Smooth muscle cell (in vitro differentiated cells): ENCODE results near the gene MYL3. TPM values are rescaled to one million over a fixed set of nuclear protein-coding genes. Genes with fewer than 3 reads are reported as not detected.

Source experiments
- DNase-seq: peaks from one replicate; lab custom pipeline; 2025; ENCODE audit not compliant: unreplicated experiment; lab: John Stamatoyannopoulos, UW
- H2AFZ ChIP-seq: fragments of 200-600 bp; sonication (generic); 2 replicates; pipeline ENCODE4 v1.6.0; 2016; ENCODE audit warnings: antibody characterized with exemption, low read depth, mild to moderate bottlenecking
- H3F3A ChIP-seq: fragments of 200-600 bp; sonication (generic); 2 replicates; pipeline ENCODE4 v1.6.0; 2017; ENCODE audit warnings: antibody characterized with exemption, low read depth
- H3K27ac ChIP-seq: fragments of 200-600 bp; sonication (generic); 2 replicates; pipeline ENCODE4 v1.5.1; 2016; ENCODE audit warnings: low read depth, mild to moderate bottlenecking
- H3K27me3 ChIP-seq: fragments of 200-600 bp; sonication (generic); 2 replicates; pipeline ENCODE4 v1.6.1; 2016; ENCODE audit warnings: low read depth, mild to moderate bottlenecking
- H3K36me3 ChIP-seq: fragments of 200-600 bp; sonication (generic); 2 replicates; pipeline ENCODE4 v1.5.1; 2016; ENCODE audit warnings: low read depth
- H3K4me1 ChIP-seq: fragments of 200-600 bp; sonication (generic); 2 replicates; pipeline ENCODE4 v1.5.1; 2016; ENCODE audit warnings: low read depth
- H3K4me2 ChIP-seq: fragments of 200-600 bp; sonication (generic); 2 replicates; pipeline ENCODE4 v1.6.0; 2016; ENCODE audit warnings: mild to moderate bottlenecking
- H3K4me3 ChIP-seq: fragments of 200-600 bp; sonication (generic); 2 replicates; pipeline ENCODE4 v1.5.1; 2016; ENCODE audit warnings: mild to moderate bottlenecking
- H3K79me2 ChIP-seq: fragments of 200-600 bp; sonication (generic); 2 replicates; pipeline ENCODE4 v1.6.0; 2016; ENCODE audit warnings: low read depth, mild to moderate bottlenecking
- H3K9ac ChIP-seq: fragments of 200-600 bp; sonication (generic); 2 replicates; pipeline ENCODE4 v1.6.0; 2016; ENCODE audit warnings: low read depth
- H3K9me3 ChIP-seq: fragments of 200-600 bp; sonication (generic); replicated peaks from 2 replicates; pipeline ENCODE4 v1.5.1; 2016; ENCODE audit warnings: low read depth
- H4K20me1 ChIP-seq: fragments of 200-600 bp; sonication (generic); 2 replicates; pipeline ENCODE4 v1.6.0; 2016; ENCODE audit warnings: low read depth
- WGBS: methylation state at CpG from one replicate; pipeline ENCODE4 v1.1.7; 2016; ENCODE audit warnings: low lambda C conversion rate; 5-methylcytosine and 5-hydroxymethylcytosine counted together
- polyA plus RNA-seq: library from polyadenylated mRNA; unstranded; fragments of >200 nt; fragmentation: Nextera tagmentation; extraction: Ambion mirVana; gene quantifications from 2 replicates; pipeline ENCODE4 v1.2.1, GENCODE V29; 2016
- total RNA-seq: library from RNA; depleted of rRNA; stranded (reverse); fragments of >200 nt; gene quantifications from 2 replicates; pipeline ENCODE4 v1.2.3, GENCODE V29; 2014
- TF ChIP-seq, protein P1 (sequence below): fragments of 200-600 bp; sonication (generic); IDR thresholded peaks from 2 replicates; pipeline ENCODE4 v1.5.1; 2017; ENCODE audit warnings: borderline replicate concordance, mild to moderate bottlenecking, antibody characterized with exemption; ENCODE audit not compliant: insufficient read depth, poor library complexity, severe bottlenecking

Gene MYL3
- total and polyA plus RNA-seq, 2 experiments from 2014 or later = 8.4 to 25.6 TPM

DNA sequence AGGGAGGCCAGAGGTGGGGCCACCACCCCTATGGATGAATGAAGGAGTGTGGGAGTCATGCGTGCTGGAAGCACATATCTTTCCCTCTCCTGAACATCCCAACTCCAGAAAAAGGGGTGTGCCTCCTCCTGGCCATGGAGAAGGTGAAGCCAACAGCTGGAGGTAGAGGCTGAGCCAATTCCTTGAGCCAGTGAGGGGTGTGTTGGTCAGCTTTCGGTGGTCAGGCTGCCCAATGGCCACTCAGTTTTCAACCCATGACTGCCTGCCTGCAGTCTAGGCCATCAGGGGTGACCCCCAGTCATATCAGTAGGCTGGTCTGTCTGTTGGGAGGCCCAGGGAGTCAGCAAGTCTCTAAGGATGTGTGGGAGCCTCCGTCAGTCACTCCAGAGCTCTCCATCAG, 27.9 kb upstream of the MYL3 start:
- H3K4me3 ChIP-seq = no peak overlapping the region
- no peaks in the 10 kb centered on the region for H3K27me3 ChIP-seq
- H3K79me2 ChIP-seq = peaks cover 13% of the 10 kb centered on the region
- no peak for DNase-seq
- WGBS = 93% methylated on average over 3 of the region's 3 CpGs
- no peak overlapping the region for H3K9ac ChIP-seq
- peaks cover 65% of the 10 kb centered on the region for H4K20me1 ChIP-seq
- H3K9me3 ChIP-seq = no peaks in the 10 kb centered on the region
- H3K36me3 ChIP-seq = no peaks in the 10 kb centered on the region
- H2AFZ ChIP-seq = no peak overlapping the region
- no peak overlapping the region for H3K27ac ChIP-seq
- H3K4me2 ChIP-seq = no peak overlapping the region
- H3K4me1 ChIP-seq = no peaks in the 10 kb centered on the region
- TF ChIP-seq, protein P1, sequence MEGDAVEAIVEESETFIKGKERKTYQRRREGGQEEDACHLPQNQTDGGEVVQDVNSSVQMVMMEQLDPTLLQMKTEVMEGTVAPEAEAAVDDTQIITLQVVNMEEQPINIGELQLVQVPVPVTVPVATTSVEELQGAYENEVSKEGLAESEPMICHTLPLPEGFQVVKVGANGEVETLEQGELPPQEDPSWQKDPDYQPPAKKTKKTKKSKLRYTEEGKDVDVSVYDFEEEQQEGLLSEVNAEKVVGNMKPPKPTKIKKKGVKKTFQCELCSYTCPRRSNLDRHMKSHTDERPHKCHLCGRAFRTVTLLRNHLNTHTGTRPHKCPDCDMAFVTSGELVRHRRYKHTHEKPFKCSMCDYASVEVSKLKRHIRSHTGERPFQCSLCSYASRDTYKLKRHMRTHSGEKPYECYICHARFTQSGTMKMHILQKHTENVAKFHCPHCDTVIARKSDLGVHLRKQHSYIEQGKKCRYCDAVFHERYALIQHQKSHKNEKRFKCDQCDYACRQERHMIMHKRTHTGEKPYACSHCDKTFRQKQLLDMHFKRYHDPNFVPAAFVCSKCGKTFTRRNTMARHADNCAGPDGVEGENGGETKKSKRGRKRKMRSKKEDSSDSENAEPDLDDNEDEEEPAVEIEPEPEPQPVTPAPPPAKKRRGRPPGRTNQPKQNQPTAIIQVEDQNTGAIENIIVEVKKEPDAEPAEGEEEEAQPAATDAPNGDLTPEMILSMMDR = no peak
- H3F3A ChIP-seq = no peaks in the 10 kb centered on the region

DNA sequence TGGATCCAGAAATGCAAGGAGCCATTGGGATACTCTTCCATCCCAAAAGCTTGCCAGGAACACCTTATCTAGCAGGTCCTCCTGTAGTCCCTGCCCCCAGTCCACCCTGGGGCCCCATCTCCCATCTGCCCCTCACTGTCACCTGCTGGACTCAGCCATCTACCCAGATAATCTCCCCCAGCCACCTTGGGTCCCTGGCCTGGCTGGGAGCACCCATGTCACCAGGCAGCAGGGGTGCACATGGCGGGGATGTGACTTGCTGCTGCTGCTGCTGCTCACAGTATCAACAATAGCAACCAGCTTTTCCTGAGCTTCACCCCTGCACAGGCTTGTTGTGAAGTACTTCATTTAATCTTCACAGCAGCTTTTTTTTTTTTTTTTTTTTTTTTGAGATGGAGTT, 26.9 kb upstream of the MYL3 start:
- peaks cover 75% of the 10 kb centered on the region for H4K20me1 ChIP-seq
- H3K4me3 ChIP-seq = no peak overlapping the region
- H3K27me3 ChIP-seq = no peaks in the 10 kb centered on the region
- TF ChIP-seq, protein P1 = no peak
- H3K9me3 ChIP-seq = no peaks in the 10 kb centered on the region
- peaks cover 21% of the 10 kb centered on the region for H3K79me2 ChIP-seq
- H3K4me1 ChIP-seq = no peaks in the 10 kb centered on the region
- H3F3A ChIP-seq = no peaks in the 10 kb centered on the region
- no peak overlapping the region for H2AFZ ChIP-seq
- no peak overlapping the region for H3K4me2 ChIP-seq
- H3K36me3 ChIP-seq = no peaks in the 10 kb centered on the region
- H3K9ac ChIP-seq = no peak overlapping the region
- no peak overlapping the region for H3K27ac ChIP-seq
- whole genome bisulfite sequencing = 100% methylated on average over 1 of the region's 1 CpG
- no peak for DNase-seq

DNA sequence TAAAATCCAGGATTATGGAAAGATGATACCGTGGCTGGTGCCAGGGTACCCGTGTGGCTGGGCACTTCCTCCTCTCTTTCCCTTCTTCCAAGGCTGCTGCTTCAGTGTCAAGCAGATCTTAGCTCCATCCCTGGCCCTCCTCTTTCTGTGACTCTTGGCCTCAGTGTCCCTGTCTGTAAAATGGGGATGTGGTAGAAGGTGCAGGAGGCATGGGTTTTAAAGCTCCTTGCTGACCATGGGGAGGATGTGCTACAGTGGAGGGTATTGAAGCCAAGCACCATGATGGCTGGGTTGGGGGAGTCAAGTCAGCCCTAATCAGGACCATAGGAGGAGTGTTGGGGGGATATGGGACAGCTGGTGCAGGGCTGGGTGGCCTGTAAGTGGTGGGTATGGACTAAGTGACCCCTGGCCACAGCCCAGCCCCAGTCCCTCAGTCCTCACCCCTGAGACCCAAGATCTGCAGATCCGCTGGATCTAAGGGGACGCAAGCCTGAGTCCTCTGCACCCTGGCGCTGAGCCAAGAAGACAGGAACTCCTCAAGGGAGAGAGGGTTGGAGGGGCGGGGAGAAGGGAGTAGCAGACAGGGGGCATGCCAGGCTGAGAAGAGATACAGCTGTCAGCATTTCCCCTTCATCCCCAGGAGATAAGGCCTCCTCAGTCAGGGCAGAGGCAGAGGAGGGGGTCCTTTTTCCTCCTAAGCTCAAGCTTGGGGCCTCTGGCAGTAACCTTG, 26.3 kb upstream of the MYL3 start:
- H3K27ac ChIP-seq = no peak overlapping the region
- no peak overlapping the region for H2AFZ ChIP-seq
- TF ChIP-seq, protein P1 = no peak
- H3K36me3 ChIP-seq = no peaks in the 10 kb centered on the region
- no peaks in the 10 kb centered on the region for H3K27me3 ChIP-seq
- H3F3A ChIP-seq = no peaks in the 10 kb centered on the region
- no peak overlapping the region for H3K9ac ChIP-seq
- no peak for DNase-seq
- H3K4me3 ChIP-seq = no peak overlapping the region
- no peaks in the 10 kb centered on the region for H3K9me3 ChIP-seq
- no peaks in the 10 kb centered on the region for H3K4me1 ChIP-seq
- H3K79me2 ChIP-seq = peaks cover 27% of the 10 kb centered on the region
- H3K4me2 ChIP-seq = no peak overlapping the region
- 78% methylated on average over 6 of the region's 6 CpGs for WGBS
- peaks cover 81% of the 10 kb centered on the region for H4K20me1 ChIP-seq

- Histone ChIP-seq H3K4me3 (no peak overlapping the region), H3K36me3 (no peaks in the 10 kb centered on the region), H2AFZ (no peak overlapping the region), H3K4me2 (no peak overlapping the region), H3K27ac (no peak overlapping the region), H3K9me3 (no peaks in the 10 kb centered on the region), H3K9ac (no peak overlapping the region), H4K20me1 (peaks cover 83% of the 10 kb centered on the region), H3F3A (no peaks in the 10 kb centered on the region), H3K27me3 (no peaks in the 10 kb centered on the region), H3K79me2 (peaks cover 34% of the 10 kb centered on the region), H3K4me1 (no peaks in the 10 kb centered on the region)
- DNase-seq = no peak
- TF ChIP-seq, protein P1 = no peak
- 76% methylated on average over 13 of the region's 13 CpGs for WGBS
These were observed 25.5 kb upstream of the MYL3 start for GRCh38 chr3:46888705-46889104.
